KOPT-K1 (cell line): ENCODE measurements around the gene GRIFIN.

ENCODE experiments used
- H3K27ac ChIP-seq: fragments of 200-600 bp; sonication (generic); 2 replicates; pipeline ENCODE4 v1.5.1; 2016; ENCODE audit warnings: antibody characterized with exemption, mild to moderate bottlenecking, low read depth, low read length; ENCODE audit not compliant: poor library complexity, severe bottlenecking
- H3K36me3 ChIP-seq: fragments of 200-600 bp; sonication (generic); 2 replicates; pipeline ENCODE4 v1.5.1; 2017; ENCODE audit warnings: antibody characterized with exemption, mild to moderate bottlenecking, low read length, moderate library complexity; ENCODE audit not compliant: insufficient read depth
- H3K9me3 ChIP-seq: fragments of 200-600 bp; sonication (generic); 2 replicates; pipeline ENCODE4 v1.5.1; 2017; ENCODE audit warnings: antibody characterized with exemption, low read length, mild to moderate bottlenecking; ENCODE audit not compliant: insufficient read depth, poor library complexity, severe bottlenecking

GRIFIN gene

GRCh38 chr7:2479276-2480069, 3.3 kb upstream of the GRIFIN start:
- H3K36me3 ChIP-seq: no peaks in the 10 kb centered on the region
- no peak overlapping the region for H3K27ac ChIP-seq
- H3K9me3 ChIP-seq: no peaks in the 10 kb centered on the region

- Histone ChIP-seq H3K27ac (no peak overlapping the region), H3K36me3 (no peaks in the 10 kb centered on the region), H3K9me3 (no peaks in the 10 kb centered on the region)
These were observed 2.6 kb upstream of the GRIFIN start for GRCh38 chr7:2478800-2479199.

DNA sequence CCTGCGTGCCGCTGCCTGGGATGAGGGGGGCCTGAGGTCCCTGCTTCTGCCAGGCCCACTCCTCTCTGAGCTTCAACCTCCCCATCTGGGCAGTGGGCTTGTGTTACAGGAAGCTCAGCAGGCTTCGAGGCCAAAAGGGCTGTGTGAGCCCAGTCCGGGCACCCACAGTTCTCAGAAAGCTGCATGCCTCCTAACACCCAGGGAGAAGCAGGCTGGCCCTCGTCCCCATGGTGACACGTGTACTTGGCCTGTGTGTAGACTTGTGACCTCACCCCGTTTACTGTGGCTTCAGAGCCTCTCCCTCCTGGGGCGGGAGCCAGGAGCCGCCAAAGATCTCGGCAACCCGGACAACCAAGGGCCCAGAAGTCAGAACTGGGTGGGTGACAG, 2.2 kb upstream of the GRIFIN start:
- Histone ChIP-seq H3K27ac (no peak overlapping the region), H3K9me3 (no peaks in the 10 kb centered on the region), H3K36me3 (no peaks in the 10 kb centered on the region)

DNA sequence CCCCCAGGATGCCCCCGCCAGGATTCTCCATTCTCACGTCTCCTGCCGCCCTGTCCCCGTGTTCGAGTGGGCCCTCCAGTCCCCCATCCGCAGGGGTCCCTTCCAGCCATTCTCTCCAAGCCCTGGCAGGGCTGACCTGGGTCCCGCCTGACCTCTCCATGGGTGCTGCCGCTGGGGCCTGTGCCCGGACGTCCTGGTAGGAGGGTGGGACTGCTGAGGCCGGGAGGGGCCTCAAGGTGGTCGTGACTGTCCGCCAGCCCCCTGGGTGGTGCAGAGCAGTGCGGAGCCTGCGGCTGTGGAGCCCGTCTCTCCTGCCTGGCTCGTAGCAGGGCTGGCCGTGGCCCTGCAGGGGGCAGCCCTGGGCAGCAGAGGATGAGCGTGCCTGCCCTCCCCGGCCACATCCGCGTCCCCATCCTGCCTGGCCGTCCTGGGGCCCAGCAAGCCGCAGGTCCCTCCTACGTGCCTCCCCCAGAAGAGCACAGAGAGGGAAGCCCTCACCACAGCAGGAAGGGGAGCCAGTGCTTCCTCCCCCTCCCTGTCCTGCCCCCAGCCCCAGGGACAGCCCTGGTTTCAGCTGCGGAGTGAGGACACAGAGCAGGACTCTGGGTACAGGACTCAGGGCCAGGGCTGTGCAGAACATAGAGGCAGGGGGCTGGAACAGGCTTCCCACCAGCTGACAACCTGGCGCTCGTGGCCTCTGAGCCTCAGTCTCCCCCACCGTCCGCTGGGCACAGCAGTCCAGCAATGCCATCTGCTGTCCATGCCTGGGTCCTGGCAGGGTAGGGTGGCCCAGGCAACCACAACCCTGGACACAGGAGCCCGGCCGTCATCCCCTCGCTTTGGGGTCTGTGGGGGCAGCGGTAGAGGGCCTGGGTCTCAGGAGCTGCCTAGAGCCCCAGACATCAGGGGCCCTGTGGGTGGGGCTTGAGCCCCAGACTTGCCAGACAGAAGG, 1.5 kb upstream of the GRIFIN start:
- no peaks in the 10 kb centered on the region for H3K36me3 ChIP-seq
- no peaks in the 10 kb centered on the region for H3K9me3 ChIP-seq
- no peak overlapping the region for H3K27ac ChIP-seq

- H3K27ac ChIP-seq: no peak overlapping the region
- no peaks in the 10 kb centered on the region for H3K9me3 ChIP-seq
- H3K36me3 ChIP-seq: no peaks in the 10 kb centered on the region
These were observed 713 bp upstream of the GRIFIN start for GRCh38 chr7:2476776-2477446.

GRCh38 chr7:2475678-2476015, 551 bp downstream of the GRIFIN start:
- no peak overlapping the region for H3K27ac ChIP-seq
- no peaks in the 10 kb centered on the region for H3K9me3 ChIP-seq
- H3K36me3 ChIP-seq: no peaks in the 10 kb centered on the region

GRCh38 chr7:2474813-2475677, 1.2 kb downstream of the GRIFIN start:
- no peaks in the 10 kb centered on the region for H3K9me3 ChIP-seq
- H3K36me3 ChIP-seq: no peaks in the 10 kb centered on the region
- H3K27ac ChIP-seq: no peak overlapping the region

DNA sequence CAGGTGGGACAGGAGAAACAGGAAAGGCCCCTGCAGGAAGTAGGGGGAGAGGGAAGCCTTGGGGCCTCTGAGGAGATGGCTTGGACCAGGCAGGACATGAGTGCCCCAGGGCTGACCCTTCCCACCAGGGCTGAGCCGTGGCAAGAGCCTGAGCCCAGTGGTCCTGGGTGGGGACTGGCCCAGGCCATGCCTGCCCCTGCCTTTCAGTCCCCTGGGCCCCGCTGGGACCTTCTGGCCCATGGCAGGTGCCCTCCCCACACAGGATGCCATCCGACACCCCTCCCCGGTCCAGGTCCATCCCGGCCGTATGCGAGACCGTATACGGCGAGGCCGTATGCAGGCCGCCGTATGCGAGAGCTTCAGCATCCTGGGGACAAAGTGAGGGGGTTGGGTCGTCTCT, 2.0 kb downstream of the GRIFIN start:
- Histone ChIP-seq H3K36me3 (no peaks in the 10 kb centered on the region), H3K9me3 (no peaks in the 10 kb centered on the region), H3K27ac (no peak overlapping the region)

GRCh38 chr7:2473496-2474180, 2.6 kb downstream of the GRIFIN start:
- Histone ChIP-seq H3K9me3 (no peaks in the 10 kb centered on the region), H3K36me3 (no peaks in the 10 kb centered on the region), H3K27ac (no peak overlapping the region)

DNA sequence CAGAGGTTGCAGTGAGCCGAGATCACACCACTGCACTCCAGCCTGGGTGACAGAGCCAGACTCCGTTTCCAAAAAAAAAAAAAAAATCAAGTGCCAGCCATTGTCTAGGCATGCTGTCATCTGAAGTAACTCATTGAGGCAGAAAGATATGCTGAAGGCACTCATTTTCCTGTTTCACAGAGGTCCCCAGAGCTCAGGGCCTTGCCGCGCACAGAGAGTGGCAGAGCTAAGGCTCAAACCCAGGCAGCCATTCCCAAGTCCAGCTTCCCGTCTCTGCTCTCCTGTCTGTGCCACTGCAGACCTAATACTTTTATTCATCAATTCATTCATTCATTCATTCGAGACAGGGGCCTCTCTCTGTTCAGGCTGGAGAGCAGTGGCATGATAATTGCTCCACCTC, 3.5 kb downstream of the GRIFIN start:
- Histone ChIP-seq H3K9me3 (no peaks in the 10 kb centered on the region), H3K36me3 (no peaks in the 10 kb centered on the region), H3K27ac (no peak overlapping the region)

- Histone ChIP-seq H3K36me3 (no peaks in the 10 kb centered on the region), H3K9me3 (no peaks in the 10 kb centered on the region), H3K27ac (no peak overlapping the region)
These were observed 4.8 kb downstream of the GRIFIN start for GRCh38 chr7:2471396-2471795.

GRCh38 chr7:2471022-2471329, 5.2 kb downstream of the GRIFIN start:
- Histone ChIP-seq H3K36me3 (no peaks in the 10 kb centered on the region), H3K9me3 (no peaks in the 10 kb centered on the region), H3K27ac (no peak overlapping the region)

DNA sequence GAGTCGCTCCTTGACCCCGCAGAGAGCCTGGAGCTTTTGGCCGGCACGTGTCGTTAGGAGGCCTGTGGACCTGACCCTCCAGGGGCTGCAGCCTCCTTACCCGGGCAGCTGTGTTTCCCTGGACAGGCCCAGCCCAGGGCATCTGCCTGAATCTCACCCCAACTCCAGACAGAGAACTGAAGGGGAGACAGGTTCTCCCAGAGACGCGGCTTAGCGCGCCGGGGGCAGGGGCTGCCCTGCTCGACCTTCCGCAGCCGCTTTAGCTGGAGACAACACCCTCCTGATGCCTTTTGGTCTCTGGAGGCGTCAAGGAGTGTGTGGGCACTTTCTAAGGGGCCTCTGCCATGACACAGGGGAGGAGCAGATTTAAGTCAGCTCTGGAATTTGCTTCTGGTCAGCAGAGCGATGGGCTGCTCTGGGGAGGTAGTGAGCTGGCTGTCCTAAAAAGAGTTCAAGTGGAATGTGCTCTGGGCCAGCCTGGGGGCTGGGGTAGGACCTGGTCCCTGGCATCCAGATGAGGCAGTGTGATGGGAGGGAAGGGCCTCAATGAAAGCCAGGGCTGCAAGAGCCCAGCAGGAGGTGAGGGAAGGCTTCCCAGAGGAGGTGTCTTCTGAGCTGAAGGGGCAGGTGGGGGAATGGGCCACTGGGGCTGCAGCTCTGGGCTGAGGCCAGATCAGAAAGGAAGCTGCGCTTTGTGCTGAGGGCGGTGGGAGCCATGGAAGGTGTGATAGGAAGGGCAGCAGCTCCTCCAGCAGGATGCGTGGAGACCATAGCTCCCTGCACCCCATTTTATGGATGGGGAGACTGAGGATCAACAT, 5.8 kb downstream of the GRIFIN start:
- H3K27ac ChIP-seq: no peak overlapping the region
- no peaks in the 10 kb centered on the region for H3K9me3 ChIP-seq
- no peaks in the 10 kb centered on the region for H3K36me3 ChIP-seq
